GM19351 (cell line): ENCODE data around the gene TAC4.
"Not testable (repeated sequence)": the region's sequence is repeated elsewhere in the genome, so short reads cannot be mapped to it uniquely, and the experiment has no call there.

Source experiments
- ATAC-seq: cut with Tn5 transposase; IDR thresholded peaks from one replicate; pipeline ENCODE4 v1.9.1; 2021; ENCODE audit warnings: mild to moderate bottlenecking, moderate library complexity; ENCODE audit not compliant: unreplicated experiment

Gene TAC4

GRCh38 chr17:49843774-49844350 lies 4.0 kb downstream of the TAC4 start:
- no peak for ATAC-seq

DNA sequence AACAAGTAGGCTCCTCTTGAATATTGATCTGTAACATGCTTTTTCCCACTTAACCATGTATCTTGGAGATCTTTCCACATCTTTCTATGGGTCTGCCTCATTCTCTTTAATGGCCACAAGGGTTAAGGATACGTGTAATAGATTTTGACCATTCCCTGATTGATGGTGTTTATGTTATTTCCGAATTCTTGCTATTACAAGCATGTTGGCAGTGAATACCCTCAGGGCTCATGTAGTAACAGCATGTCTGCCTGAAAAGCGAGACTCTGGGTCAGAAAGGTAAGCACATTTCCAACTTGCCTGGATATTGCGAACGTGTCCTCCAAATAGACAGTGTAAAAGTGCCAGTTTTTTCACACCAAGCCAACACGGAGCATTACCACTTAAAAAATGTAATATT lies 5.0 kb downstream of the TAC4 start:
- no peak for ATAC-seq

- ATAC-seq, result no peak
Measured at GRCh38 chr17:49842371-49842770, 5.5 kb downstream of the TAC4 start.

DNA sequence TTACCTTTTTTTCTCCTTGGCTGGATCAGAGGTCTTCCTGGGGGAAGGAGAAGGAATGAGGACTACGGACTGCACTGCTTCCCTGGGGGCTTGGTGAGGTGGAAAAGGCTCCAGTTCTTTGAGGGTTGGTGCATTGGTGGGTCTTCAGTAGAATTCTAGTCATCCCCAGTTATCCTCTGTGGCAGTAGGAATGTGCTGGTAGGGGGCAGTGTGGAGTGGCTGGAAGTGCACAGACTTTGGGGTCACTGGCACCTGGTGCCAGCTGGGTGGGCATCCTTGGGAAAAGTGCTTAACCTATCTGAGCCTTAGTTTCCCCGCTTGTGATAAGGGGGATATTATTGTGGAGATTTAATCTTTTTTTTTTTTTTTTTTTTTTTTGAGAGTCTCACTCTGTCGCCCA lies 6.3 kb downstream of the TAC4 start:
- no peak for ATAC-seq

DNA sequence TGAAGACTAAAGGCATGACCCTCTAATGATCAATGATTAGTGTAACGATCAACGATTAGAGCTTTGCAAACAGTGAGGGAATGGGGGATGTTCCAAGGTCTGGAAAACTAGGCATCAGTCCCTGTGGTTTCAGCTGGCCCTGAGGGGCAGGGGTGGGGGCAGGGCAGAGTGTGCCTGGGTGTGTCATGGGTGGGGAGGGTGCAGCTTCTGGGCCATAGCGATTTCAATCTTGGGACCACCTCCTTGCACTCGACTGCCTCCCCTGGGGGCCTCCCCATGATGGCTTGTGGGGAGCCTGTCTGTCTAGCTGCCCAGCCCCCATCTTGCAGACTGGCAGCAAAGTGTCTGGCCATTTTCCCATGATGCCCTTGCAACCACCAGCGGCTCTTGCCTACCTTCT lies 8.4 kb downstream of the TAC4 start:
- ATAC-seq, result no peak

DNA sequence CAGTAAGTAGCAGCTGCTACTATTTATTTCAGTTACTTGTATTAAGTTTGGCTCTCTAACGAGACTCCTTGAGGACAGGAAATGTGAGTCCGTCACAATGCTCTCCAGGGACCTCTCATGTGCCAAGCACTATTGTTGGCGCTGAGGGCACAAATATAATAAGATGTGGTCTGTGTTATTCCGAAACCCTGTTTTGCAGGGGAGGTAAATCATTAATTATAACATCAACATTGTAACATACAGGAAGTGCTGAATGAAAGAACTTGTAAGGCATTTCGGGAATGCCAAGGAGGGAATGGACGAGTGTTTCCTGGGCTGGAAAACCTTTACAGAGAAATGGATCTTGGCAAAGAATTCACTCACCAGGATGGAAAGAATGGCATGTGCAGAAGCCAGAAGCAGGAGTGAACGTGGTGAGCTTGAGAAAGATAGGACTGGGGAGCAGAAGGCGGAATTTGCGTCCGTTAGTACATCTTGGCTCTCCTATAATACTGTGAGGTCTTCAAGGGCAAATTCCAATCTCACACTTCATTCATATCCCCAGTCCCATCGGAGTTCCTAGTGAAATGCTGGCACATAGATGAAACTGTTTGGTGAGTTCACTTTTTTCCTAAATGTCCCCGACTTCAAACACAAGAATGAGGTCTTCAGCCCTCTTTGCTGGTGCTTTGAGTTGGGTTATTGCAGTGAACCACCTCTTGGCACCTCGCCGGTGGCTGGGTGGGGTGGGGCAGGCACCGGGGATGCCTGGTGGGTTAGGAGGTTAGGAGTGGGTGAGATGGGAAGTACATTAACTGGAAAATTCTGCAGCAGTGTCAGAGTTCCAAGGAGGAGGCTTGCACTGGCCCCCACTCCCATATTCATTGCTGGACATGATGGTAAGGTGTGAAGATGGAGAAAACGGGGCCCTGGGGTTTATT lies 11.5 kb downstream of the TAC4 start:
- ATAC-seq, result no peak

DNA sequence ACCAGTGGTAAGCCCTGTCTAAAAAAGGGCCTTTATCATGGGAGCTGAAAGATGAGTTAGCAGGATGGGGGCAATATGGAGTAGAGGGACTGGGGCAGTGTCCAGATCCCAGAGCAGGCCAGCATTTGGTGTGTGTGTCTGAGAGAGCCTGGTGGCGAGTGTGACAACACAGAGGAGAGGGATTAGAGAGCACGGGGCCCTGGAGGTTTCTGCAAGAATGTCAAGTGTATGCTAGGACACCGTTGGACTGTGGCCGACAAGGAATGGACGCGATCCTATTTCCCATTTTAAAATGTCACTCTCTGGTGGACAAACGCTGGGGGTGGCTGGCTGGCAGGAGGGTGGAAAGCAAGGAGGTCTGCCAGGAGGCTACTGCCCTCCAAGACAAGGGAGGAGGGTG lies 12.4 kb downstream of the TAC4 start:
- no peak for ATAC-seq

- no peak for ATAC-seq
Measured at GRCh38 chr17:49834118-49834743, 13.6 kb downstream of the TAC4 start.

DNA sequence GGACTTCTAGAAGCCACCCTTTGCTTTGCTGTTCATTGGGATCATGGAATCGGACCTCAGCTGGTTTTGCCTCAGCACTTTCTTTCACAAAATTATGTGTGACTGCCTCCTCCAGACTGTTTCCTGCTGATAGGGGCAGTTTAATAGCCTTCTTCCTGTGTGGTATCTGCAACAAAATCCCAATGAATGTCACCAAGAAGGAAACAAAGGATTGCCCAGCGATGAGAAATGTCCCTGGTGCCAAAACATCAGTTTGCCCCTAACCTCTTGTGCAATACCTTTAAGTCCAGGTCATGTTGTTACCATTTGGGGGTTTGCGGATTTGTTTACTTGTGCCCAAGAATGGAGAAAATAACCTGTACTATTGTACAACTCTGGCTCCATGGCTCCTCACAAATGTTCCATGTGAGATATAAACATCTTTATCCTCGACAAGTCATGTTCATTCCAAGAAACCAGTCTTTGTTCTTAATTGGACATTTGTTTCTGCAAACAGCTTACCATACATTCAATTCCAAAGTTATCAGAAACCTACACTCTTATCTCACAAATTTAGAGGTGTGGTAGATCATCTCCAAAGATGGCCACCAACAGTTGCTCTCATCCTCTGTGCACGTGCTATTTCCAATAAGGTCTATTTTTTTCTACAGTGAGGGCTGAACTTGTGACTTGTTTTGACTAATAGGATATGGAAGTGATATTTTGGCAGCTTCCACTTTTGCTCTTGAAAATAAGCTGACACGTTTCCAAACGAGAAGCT lies 14.8 kb downstream of the TAC4 start:
- ATAC-seq, result no peak

DNA sequence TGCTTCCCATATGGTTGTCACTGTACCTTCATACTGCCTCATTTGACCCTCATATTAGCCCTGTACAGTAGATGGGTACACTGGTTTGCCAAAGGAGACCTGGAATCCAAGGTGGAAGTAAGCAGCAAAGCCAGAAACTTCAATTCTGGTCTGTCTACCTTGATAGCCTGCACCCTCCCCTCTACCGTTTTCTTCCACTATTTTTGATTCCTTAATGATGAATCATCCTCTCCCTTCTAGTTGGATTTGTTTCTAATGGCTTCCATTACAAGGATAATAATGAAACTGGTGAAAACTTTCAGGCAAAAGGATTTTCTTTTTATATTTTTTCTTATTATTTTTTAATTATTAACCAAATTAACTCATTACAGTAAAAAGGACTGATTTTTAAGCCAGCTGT lies 17.3 kb downstream of the TAC4 start:
- no peak for ATAC-seq

DNA sequence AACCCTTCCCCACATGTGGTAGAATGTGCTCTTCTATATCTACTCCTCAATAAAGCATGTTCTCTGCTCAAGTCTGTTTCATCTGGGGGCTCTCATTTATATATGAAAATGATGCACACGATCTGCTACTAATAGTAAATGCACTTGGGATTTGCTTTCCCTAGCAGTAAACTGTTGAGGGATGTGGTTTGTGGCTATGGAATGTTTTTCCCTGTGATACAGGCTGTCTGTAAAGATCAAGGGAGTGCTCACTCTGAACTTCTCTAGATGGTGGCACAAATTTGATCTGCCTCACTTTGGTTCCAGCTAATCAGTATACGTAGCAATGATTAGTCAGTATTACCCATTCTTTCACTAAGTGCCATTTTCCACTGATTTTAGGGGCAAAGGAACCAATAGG lies 18.8 kb downstream of the TAC4 start:
- ATAC-seq, result no peak

GRCh38 chr17:49828325-49828724 lies 19.5 kb downstream of the TAC4 start:
- ATAC-seq, result not testable (repeated sequence)

GRCh38 chr17:49825645-49826044 lies 22.2 kb downstream of the TAC4 start:
- ATAC-seq, result no peak

DNA sequence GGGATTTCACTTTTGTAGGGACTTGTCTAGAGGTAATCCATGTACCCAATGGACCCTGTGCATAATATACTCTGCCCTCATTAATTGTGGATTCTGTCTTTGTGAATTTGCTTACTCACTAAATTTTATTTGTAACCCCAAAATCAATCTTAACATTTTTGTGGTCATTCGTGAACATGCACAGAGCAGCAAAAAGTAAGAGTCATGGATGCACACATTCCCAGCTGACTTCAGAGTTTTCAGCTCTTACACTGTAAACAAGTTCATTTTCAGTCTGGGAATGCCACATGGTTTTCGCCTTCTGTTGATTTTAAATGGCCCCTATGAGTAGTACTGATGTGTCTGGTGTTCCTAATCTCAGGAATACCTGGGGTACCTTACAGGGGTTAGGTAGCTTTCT lies 24.3 kb downstream of the TAC4 start:
- no peak for ATAC-seq

GRCh38 chr17:49822829-49823228 lies 25.0 kb downstream of the TAC4 start:
- no peak for ATAC-seq

GRCh38 chr17:49821916-49822315 lies 26.0 kb downstream of the TAC4 start:
- ATAC-seq, result no peak

- ATAC-seq, result no peak
Measured at GRCh38 chr17:49821466-49821865, 26.4 kb downstream of the TAC4 start.

DNA sequence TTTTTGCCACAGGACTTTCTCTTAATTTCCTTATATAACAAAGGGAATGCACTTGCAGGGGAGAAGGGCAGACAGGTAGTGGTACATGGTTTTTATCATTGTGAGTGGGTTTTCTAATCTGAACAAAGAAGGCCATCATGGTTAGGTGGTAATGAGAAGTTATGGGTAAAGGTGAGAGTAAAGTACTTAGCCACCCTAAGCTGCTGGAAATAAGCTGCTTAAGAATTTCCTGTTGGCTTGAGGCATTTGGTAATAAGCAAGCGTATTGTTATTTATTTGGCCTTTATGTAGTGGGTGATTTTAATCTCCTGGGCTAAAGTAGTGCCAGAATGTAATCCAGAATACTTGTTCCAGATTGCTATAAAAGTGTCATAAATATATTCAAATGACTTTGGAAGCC lies 27.1 kb downstream of the TAC4 start:
- ATAC-seq, result no peak

GRCh38 chr17:49819651-49820050 lies 28.2 kb downstream of the TAC4 start:
- ATAC-seq, result no peak

GRCh38 chr17:49819138-49819537 lies 28.7 kb downstream of the TAC4 start:
- no peak for ATAC-seq

GRCh38 chr17:49817993-49818392 lies 29.9 kb downstream of the TAC4 start:
- ATAC-seq, result no peak
